SU-DHL-6 (cell line): ENCODE data around the gene SNRNP35.
"Not testable (repeated sequence)": the region's sequence is repeated elsewhere in the genome, so short reads cannot be mapped to it uniquely, and the experiment has no call there.

Experiments used
- H2AFZ ChIP-seq: fragments of 200-600 bp; sonication (generic); 2 replicates; pipeline ENCODE4 v1.6.1; 2014; ENCODE audit warnings: low read depth, mild to moderate bottlenecking, moderate library complexity, mixed read lengths, antibody characterized with exemption, low read length; ENCODE audit not compliant: severe bottlenecking
- H3F3A ChIP-seq: fragments of 200-600 bp; shearing (Covaris generic); 2 replicates; pipeline ENCODE4 v1.6.0; 2016; ENCODE audit warnings: antibody characterized with exemption, mild to moderate bottlenecking; ENCODE audit not compliant: insufficient read depth
- H3K27ac ChIP-seq: fragments of 200-600 bp; sonication (generic); 2 replicates; pipeline ENCODE4 v1.5.1; 2016; ENCODE audit warnings: low read depth, mild to moderate bottlenecking, low read length, moderate library complexity, mixed read lengths
- H3K27me3 ChIP-seq: fragments of 200-600 bp; sonication (generic), shearing (Covaris generic); 2 replicates; pipeline ENCODE4 v1.6.0; 2014; ENCODE audit warnings: mild to moderate bottlenecking, low read length
- H3K36me3 ChIP-seq: fragments of 200-600 bp; sonication (generic); 2 replicates; pipeline ENCODE4 v1.6.1; 2014; ENCODE audit warnings: mild to moderate bottlenecking, low read length, mixed read lengths
- H3K4me2 ChIP-seq: fragments of 300-600, 200-600 bp; shearing (Covaris generic), sonication (generic); 2 replicates; pipeline ENCODE4 v1.6.0; 2014; ENCODE audit warnings: low read length, low read depth, mild to moderate bottlenecking; ENCODE audit not compliant: poor library complexity, severe bottlenecking
- H3K4me3 ChIP-seq: fragments of 200-600 bp; sonication (generic); 2 replicates; pipeline ENCODE4 v1.5.1; 2014; ENCODE audit warnings: antibody characterized with exemption, low read length, mild to moderate bottlenecking, mixed read lengths; ENCODE audit not compliant: insufficient read depth, poor library complexity, severe bottlenecking
- H3K79me2 ChIP-seq: fragments of 200-600 bp; sonication (generic); 2 replicates; pipeline ENCODE4 v1.6.1; 2014; ENCODE audit warnings: mild to moderate bottlenecking, low read length, moderate library complexity; ENCODE audit not compliant: insufficient read depth
- H3K9ac ChIP-seq: fragments of 200-600 bp; sonication (generic); 2 replicates; pipeline ENCODE4 v1.7.0; 2014; ENCODE audit warnings: mild to moderate bottlenecking, low read length
- H3K9me2 ChIP-seq: fragments of 200-600 bp; sonication (generic); replicated peaks from 2 replicates; pipeline ENCODE4 v1.6.1; 2014; ENCODE audit warnings: low read length; ENCODE audit not compliant: insufficient read depth
- H3K9me3 ChIP-seq: fragments of 200-600 bp; sonication (generic); 2 replicates; pipeline ENCODE4 v1.6.1; 2014; ENCODE audit warnings: low read length, mixed read lengths; ENCODE audit not compliant: insufficient read depth
- H4K20me1 ChIP-seq: fragments of 200-600 bp; sonication (generic); 2 replicates; pipeline ENCODE4 v1.6.1; 2014; ENCODE audit warnings: low read depth, mild to moderate bottlenecking, antibody characterized with exemption, low read length, moderate library complexity, mixed read lengths
- CTCF ChIP-seq: fragments of 200-600 bp; sonication (generic); IDR thresholded peaks from one replicate; pipeline ENCODE4 v1.5.1; 2017; ENCODE audit warnings: antibody characterized with exemption, mild to moderate bottlenecking, low read length, moderate library complexity; ENCODE audit not compliant: insufficient read depth, poor library complexity, severe bottlenecking
- EZH2phosphoT487 ChIP-seq: fragments of 200-600 bp; sonication (generic), shearing (Covaris generic); conservative IDR thresholded peaks from 2 replicates; pipeline ENCODE4 v1.6.1; 2018; ENCODE audit warnings: mild to moderate bottlenecking, antibody characterized with exemption, low read length, moderate library complexity, mixed read lengths

Gene SNRNP35

GRCh38 chr12:123479442-123480180 is 21.7 kb downstream of the SNRNP35 start:
- Histone ChIP-seq H3K79me2 (no peaks in the 10 kb centered on the region), H3K27me3 (no peaks in the 10 kb centered on the region), H3K27ac (no peak overlapping the region), H3K4me3 (no peak overlapping the region), H3K36me3 (no peaks in the 10 kb centered on the region), H4K20me1 (no peaks in the 10 kb centered on the region), H3F3A (no peaks in the 10 kb centered on the region), H2AFZ (no peak overlapping the region), H3K9ac (no peak overlapping the region), H3K4me2 (no peak overlapping the region), H3K9me3 (no peaks in the 10 kb centered on the region), H3K9me2 (no peaks in the 10 kb centered on the region)
- TF ChIP-seq EZH2phosphoT487 (no peak), CTCF (no peak)

- Histone ChIP-seq H3K4me3 (peak overlapping the region; percentile 58), H2AFZ (peak overlapping the region; percentile 69), H3K9ac (peak overlapping the region; percentile 60), H3K4me2 (peak overlapping the region; percentile 81)
- H3K27ac ChIP-seq, H4K20me1 ChIP-seq, H3K27me3 ChIP-seq, H3K36me3 ChIP-seq, H3K79me2 ChIP-seq, H3K9me3 ChIP-seq, H3F3A ChIP-seq, H3K9me2 ChIP-seq: not testable (repeated sequence)
Measured at GRCh38 chr12:123481251-123481650, 23.3 kb downstream of the SNRNP35 start.

GRCh38 chr12:123482876-123483275 is 24.9 kb downstream of the SNRNP35 start:
- H3K4me2 ChIP-seq: no peak overlapping the region
- H3K9me2 ChIP-seq: no peaks in the 10 kb centered on the region
- H3F3A ChIP-seq: no peaks in the 10 kb centered on the region
- no peak overlapping the region for H3K9ac ChIP-seq
- no peak overlapping the region for H3K4me3 ChIP-seq
- H3K36me3 ChIP-seq: no peaks in the 10 kb centered on the region
- TF ChIP-seq EZH2phosphoT487 (no peak), CTCF (no peak)
- no peak overlapping the region for H2AFZ ChIP-seq
- H3K9me3 ChIP-seq: no peaks in the 10 kb centered on the region
- no peaks in the 10 kb centered on the region for H4K20me1 ChIP-seq
- H3K79me2 ChIP-seq: no peaks in the 10 kb centered on the region
- no peak overlapping the region for H3K27ac ChIP-seq
- no peaks in the 10 kb centered on the region for H3K27me3 ChIP-seq

- H4K20me1 ChIP-seq: no peaks in the 10 kb centered on the region
- H3K36me3 ChIP-seq: no peaks in the 10 kb centered on the region
- H3K27ac ChIP-seq: no peak overlapping the region
- H3K79me2 ChIP-seq: no peaks in the 10 kb centered on the region
- no peak overlapping the region for H3K4me3 ChIP-seq
- H3F3A ChIP-seq: no peaks in the 10 kb centered on the region
- H2AFZ ChIP-seq: no peak overlapping the region
- H3K27me3 ChIP-seq: no peaks in the 10 kb centered on the region
- no peak overlapping the region for H3K4me2 ChIP-seq
- no peak overlapping the region for H3K9ac ChIP-seq
- TF ChIP-seq CTCF (no peak), EZH2phosphoT487 (no peak)
- H3K9me2 ChIP-seq: no peaks in the 10 kb centered on the region
- H3K9me3 ChIP-seq: no peaks in the 10 kb centered on the region
Measured at GRCh38 chr12:123483602-123484248, 25.8 kb downstream of the SNRNP35 start.
